HepG2 (cell line): ENCODE data around the gene TTLL4. TPM values are rescaled to one million over a fixed set of nuclear protein-coding genes. Genes with fewer than 3 reads are reported as not detected.

Experiments used
- CCDC6 ChIP-seq: sonication (generic); formaldehyde crosslinking; IDR thresholded peaks from 2 replicates; pipeline ENCODE4 v1.8.1; 2022; ENCODE audit warnings: mild to moderate bottlenecking, missing genetic modification reagents, moderate library complexity
- DPF2 ChIP-seq: sonication (generic); formaldehyde crosslinking; IDR thresholded peaks from 2 replicates; pipeline ENCODE4 v1.4.0; 2020; ENCODE audit warnings: mild to moderate bottlenecking, low read depth, missing genetic modification reagents, borderline replicate concordance
- JUN ChIP-seq: sonication (generic); formaldehyde crosslinking; IDR thresholded peaks from 2 replicates; pipeline ENCODE4 v1.4.0; 2020; ENCODE audit warnings: mild to moderate bottlenecking, missing genetic modification reagents
- KLF16 ChIP-seq, 2 experiments: sonication (generic) in 1 of 2; formaldehyde crosslinking in 1 of 2; IDR thresholded peaks; 2 replicates each; pipeline versions ENCODE4 v1.6.1 to v1.8.0; 2016 to 2023; ENCODE audit warnings: missing genetic modification reagents in 2 of 2, missing compliant biosample characterization in 1 of 2
- MXD4 ChIP-seq: IDR thresholded peaks from 2 replicates; pipeline ENCODE4 v1.6.1; 2016; ENCODE audit warnings: mild to moderate bottlenecking, missing biosample characterization, missing genetic modification reagents
- MYNN ChIP-seq: sonication (generic); formaldehyde crosslinking; IDR thresholded peaks from 2 replicates; pipeline ENCODE4 v1.4.0; 2020; ENCODE audit warnings: mild to moderate bottlenecking, low read depth, missing genetic modification reagents
- NFE2 ChIP-seq: sonication (generic); formaldehyde crosslinking; IDR thresholded peaks from 2 replicates; pipeline ENCODE4 v1.4.0; 2020; ENCODE audit warnings: missing genetic modification reagents
- NR2F6 ChIP-seq, 2 experiments: IDR thresholded peaks; 2 replicates each; pipeline ENCODE4 v1.6.1; 2016; ENCODE audit warnings: antibody characterized with exemption in 1 of 2, mild to moderate bottlenecking in 1 of 2
- SNRNP70 ChIP-seq: fragments of 200-400 bp; formaldehyde crosslinking; IDR thresholded peaks from 2 replicates; pipeline ENCODE4 v1.6.1; 2017; ENCODE audit warnings: mild to moderate bottlenecking, low read depth, low read length, moderate library complexity
- ZBTB25 ChIP-seq: IDR thresholded peaks from 2 replicates; pipeline ENCODE4 v1.6.1; 2018; ENCODE audit warnings: missing genetic modification reagents
- ZBTB7B ChIP-seq: sonication (generic); formaldehyde crosslinking; IDR thresholded peaks from 2 replicates; pipeline ENCODE4 v1.4.0; 2020; ENCODE audit warnings: missing genetic modification reagents
- ZNF225 ChIP-seq: sonication (generic); formaldehyde crosslinking; IDR thresholded peaks from 2 replicates; pipeline ENCODE4 v1.4.0; 2020; ENCODE audit warnings: mild to moderate bottlenecking, missing genetic modification reagents
- ZNF281 ChIP-seq: sonication (generic); formaldehyde crosslinking; IDR thresholded peaks from 2 replicates; pipeline ENCODE4 v1.4.0; 2020; ENCODE audit warnings: missing genetic modification reagents, borderline replicate concordance
- ZNF646 ChIP-seq: sonication (generic); formaldehyde crosslinking; IDR thresholded peaks from 2 replicates; pipeline ENCODE4 v1.9.0; 2021; ENCODE audit warnings: mild to moderate bottlenecking, missing genetic modification reagents
- polyA plus RNA-seq, 8 experiments: library from polyadenylated mRNA; depleted of rRNA in 3 of 8; stranded (reverse) in 7 of 8; unstranded in 1 of 8; fragments of >200 nt; fragmentation: Illumina TruSeq in 4 of 8; extraction: Trizol in 4 of 8; gene quantifications; 2 replicates each; pipeline versions ENCODE4 v1.2.1 to v1.2.3, GENCODE V29; 2011 to 2016; ENCODE audit warnings: low read depth in 4 of 8, missing spikeins in 1 of 8, mixed read lengths in 1 of 8; ENCODE audit not compliant: insufficient read depth in 1 of 8
- total RNA-seq, 5 experiments: library from RNA; depleted of rRNA; stranded (reverse); fragments of >200 nt; fragmentation: Illumina TruSeq; extraction: Trizol; gene quantifications; 2 replicates each; pipeline ENCODE4 v1.2.3, GENCODE V29; 2016; ENCODE audit warnings: low read depth in 1 of 5
- TF ChIP-seq, protein P1 (sequence below): sonication (generic); formaldehyde crosslinking; IDR thresholded peaks from 2 replicates; pipeline ENCODE4 v1.8.0; 2022; ENCODE audit warnings: missing genetic modification reagents, mild to moderate bottlenecking, moderate library complexity, borderline replicate concordance

The TTLL4 gene
- total and polyA plus RNA-seq, 2 of the 13 experiments (the other 11 are each of a cell fraction or from before 2014, with no cell fraction given) = 77.5 to 84.6 TPM

GRCh38 chr2:218733171-218734021, 22.8 kb downstream of the TTLL4 start (continued):
- peak; percentile 89; the same call in 1 of the 2 replicates for TF ChIP-seq MYNN (CRISPR knock-in tag)
- peak; percentile 90 for TF ChIP-seq ZNF646
- TF ChIP-seq NR2F6 (IDR thresholded peaks at IDR 0.05) = 0 out of 2 replicates have a peak, but pooled peaks have one; percentile 34
- TF ChIP-seq NR2F6 (CRISPR knock-in tag; IDR thresholded peaks at IDR 0.05) = peak; percentile 91
- no peak for TF ChIP-seq NFE2 (CRISPR knock-in tag)
- TF ChIP-seq ZBTB25 = peak; percentile 94
- TF ChIP-seq JUN = peak; percentile 50; the same call in 1 of the 2 replicates
- TF ChIP-seq KLF16 (CRISPR knock-in tag; IDR thresholded peaks at IDR 0.05) = peak in 1 of 2 experiments; percentile 97; a peak in 2 of 4 replicates
- TF ChIP-seq MXD4 (CRISPR knock-in tag) = peak; percentile 43; the same call in 1 of the 2 replicates
- TF ChIP-seq DPF2 (CRISPR knock-in tag) = peak; percentile 76; the same call in 1 of the 2 replicates
- TF ChIP-seq SNRNP70 = no peak
- TF ChIP-seq ZNF225 (CRISPR knock-in tag) = no peak; the same call in 1 of the 2 replicates
- TF ChIP-seq ZNF281 (CRISPR knock-in tag) = peak; percentile 84; the same call in 1 of the 2 replicates
- TF ChIP-seq CCDC6 = peak; percentile 55; the same call in 1 of the 2 replicates
- TF ChIP-seq, protein P1, sequence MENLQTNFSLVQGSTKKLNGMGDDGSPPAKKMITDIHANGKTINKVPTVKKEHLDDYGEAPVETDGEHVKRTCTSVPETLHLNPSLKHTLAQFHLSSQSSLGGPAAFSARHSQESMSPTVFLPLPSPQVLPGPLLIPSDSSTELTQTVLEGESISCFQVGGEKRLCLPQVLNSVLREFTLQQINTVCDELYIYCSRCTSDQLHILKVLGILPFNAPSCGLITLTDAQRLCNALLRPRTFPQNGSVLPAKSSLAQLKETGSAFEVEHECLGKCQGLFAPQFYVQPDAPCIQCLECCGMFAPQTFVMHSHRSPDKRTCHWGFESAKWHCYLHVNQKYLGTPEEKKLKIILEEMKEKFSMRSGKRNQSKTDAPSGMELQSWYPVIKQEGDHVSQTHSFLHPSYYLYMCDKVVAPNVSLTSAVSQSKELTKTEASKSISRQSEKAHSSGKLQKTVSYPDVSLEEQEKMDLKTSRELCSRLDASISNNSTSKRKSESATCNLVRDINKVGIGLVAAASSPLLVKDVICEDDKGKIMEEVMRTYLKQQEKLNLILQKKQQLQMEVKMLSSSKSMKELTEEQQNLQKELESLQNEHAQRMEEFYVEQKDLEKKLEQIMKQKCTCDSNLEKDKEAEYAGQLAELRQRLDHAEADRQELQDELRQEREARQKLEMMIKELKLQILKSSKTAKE (CRISPR knock-in tag) = peak; percentile 55; the same call in 1 of the 2 replicates
- peak; percentile 88 for TF ChIP-seq ZBTB7B (CRISPR knock-in tag)
